ENCODE measurements around the gene TMBIM1. TPM values are rescaled to one million over a fixed set of nuclear protein-coding genes. Genes with fewer than 3 reads are reported as not detected.

The TMBIM1 gene
- total and polyA plus RNA-seq, 2 experiments from 2014 or later, result 18.8 to 25.9 TPM

DNA sequence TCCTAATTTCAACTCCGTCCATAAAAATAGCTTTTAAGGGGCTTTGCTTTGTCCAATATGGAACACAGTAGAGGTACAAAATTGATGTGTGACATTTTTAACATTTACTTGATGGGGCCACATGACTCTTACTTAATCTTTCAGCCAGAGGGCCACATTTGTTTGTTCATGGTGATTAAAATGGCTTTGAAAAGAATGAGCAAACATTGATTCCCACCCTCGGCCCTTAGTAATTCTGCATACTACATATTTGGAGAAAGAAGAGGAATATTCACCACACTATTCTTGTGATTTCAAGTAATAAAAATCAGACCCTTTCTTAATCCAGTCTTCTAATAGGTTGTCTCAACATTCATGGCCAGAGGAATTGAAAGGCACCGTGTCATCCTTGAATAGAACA, 57.8 kb downstream of the TMBIM1 start:
- Histone ChIP-seq H3K4me1 (ENCODE audit: low read depth) (peaks cover 5% of the 10 kb centered on the region), H3K9me3 (ENCODE audit: low read depth) (no peaks in the 10 kb centered on the region), H3K4me3 (no peak overlapping the region), H3K27ac (no peak overlapping the region), H3K36me3 (peaks cover 68% of the 10 kb centered on the region), H3K27me3 (no peaks in the 10 kb centered on the region)
- TF ChIP-seq, protein P1, sequence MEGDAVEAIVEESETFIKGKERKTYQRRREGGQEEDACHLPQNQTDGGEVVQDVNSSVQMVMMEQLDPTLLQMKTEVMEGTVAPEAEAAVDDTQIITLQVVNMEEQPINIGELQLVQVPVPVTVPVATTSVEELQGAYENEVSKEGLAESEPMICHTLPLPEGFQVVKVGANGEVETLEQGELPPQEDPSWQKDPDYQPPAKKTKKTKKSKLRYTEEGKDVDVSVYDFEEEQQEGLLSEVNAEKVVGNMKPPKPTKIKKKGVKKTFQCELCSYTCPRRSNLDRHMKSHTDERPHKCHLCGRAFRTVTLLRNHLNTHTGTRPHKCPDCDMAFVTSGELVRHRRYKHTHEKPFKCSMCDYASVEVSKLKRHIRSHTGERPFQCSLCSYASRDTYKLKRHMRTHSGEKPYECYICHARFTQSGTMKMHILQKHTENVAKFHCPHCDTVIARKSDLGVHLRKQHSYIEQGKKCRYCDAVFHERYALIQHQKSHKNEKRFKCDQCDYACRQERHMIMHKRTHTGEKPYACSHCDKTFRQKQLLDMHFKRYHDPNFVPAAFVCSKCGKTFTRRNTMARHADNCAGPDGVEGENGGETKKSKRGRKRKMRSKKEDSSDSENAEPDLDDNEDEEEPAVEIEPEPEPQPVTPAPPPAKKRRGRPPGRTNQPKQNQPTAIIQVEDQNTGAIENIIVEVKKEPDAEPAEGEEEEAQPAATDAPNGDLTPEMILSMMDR (IDR thresholded peaks at IDR 0.05; ENCODE audit: low read depth, low read length), result no peak
- DNase-seq (ENCODE audit: low read depth in 1 of 2, low spot score in 1 of 2), result no peak

DNA sequence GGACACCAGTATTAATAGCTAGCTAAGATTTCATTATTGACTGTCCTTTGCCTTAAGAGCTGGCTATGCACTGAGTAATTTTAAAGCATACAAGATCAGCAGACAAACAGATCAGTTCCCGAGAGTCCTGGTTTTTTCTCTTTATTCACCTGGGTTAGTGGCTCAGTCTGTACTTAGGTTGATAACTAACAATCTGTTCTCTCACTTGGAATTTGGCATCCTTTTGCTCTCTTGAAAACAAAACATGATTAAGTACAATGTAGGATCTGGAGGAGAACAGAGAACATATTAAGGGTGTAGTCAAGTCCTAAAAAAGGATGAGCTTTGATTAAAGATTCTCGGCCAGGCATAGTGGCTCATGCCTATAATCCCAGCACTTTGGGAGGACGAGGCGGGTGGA, 58.8 kb downstream of the TMBIM1 start:
- Histone ChIP-seq H3K36me3 (peaks cover 63% of the 10 kb centered on the region), H3K4me1 (ENCODE audit: low read depth) (peaks cover 15% of the 10 kb centered on the region)

DNA sequence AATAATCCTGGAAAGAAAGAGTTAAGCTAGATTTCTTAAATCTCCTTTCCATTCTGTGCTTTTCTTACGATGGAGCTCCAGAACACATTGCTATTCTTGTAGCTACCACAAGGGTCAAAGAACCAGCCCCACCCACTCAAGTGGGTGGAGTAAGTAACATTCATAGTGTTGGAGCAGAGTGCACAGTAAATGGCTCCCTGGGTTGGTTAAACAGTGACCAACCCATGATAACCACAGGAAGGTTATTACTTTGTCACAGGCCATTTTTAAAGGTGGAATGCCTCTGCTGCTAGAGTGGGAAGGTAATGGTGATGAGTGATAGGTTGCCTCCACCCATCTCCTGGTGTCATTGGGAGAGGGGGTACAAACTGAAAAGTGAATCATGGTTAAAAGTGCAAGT, 61.4 kb downstream of the TMBIM1 start:
- Histone ChIP-seq H3K4me3 (no peak overlapping the region), H3K4me1 (ENCODE audit: low read depth) (peaks cover 18% of the 10 kb centered on the region), H3K27ac (peak overlapping the region; percentile 41), H3K36me3 (peaks cover 56% of the 10 kb centered on the region), H3K27me3 (no peaks in the 10 kb centered on the region), H3K9me3 (ENCODE audit: low read depth) (no peaks in the 10 kb centered on the region)
- TF ChIP-seq, protein P1 (IDR thresholded peaks at IDR 0.05; ENCODE audit: low read depth, low read length), result peak; percentile 33
- DNase-seq (ENCODE audit: low read depth in 1 of 2, low spot score in 1 of 2), result peak in 1 of 2 donors; percentile 46

More for the DNA sequence above, 58.8 kb downstream of the TMBIM1 start:
- Histone ChIP-seq H3K27me3 (no peaks in the 10 kb centered on the region), H3K9me3 (ENCODE audit: low read depth) (no peaks in the 10 kb centered on the region), H3K4me3 (no peak overlapping the region), H3K27ac (no peak overlapping the region)
- TF ChIP-seq, protein P1 (IDR thresholded peaks at IDR 0.05; ENCODE audit: low read depth, low read length), result no peak
- no peak for DNase-seq (ENCODE audit: low read depth in 1 of 2, low spot score in 1 of 2)

DNA sequence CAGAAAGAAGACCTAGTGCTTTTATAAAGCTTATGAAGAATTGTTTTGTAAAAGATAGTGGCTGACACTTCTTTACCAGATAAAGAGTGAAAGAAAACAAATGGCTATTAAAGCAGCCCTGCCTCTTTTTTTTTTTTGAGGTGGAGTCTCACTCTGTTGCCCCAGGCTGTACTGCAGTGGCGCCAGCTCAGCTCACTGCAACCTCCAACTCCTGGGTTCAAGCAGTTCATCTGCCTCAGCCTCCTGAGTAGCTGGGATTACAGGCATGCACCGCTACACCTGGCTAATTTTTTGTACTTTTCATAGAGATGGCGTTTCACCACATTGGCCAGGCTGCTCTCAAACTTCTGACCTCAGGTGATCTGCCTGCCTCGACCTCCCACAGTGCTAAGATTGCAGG, 62.5 kb downstream of the TMBIM1 start:
- Histone ChIP-seq H3K36me3 (peaks cover 49% of the 10 kb centered on the region), H3K27ac (peak overlapping the region; percentile 90), H3K4me1 (ENCODE audit: low read depth) (peaks cover 18% of the 10 kb centered on the region), H3K27me3 (no peaks in the 10 kb centered on the region), H3K4me3 (no peak overlapping the region), H3K9me3 (ENCODE audit: low read depth) (no peaks in the 10 kb centered on the region)
- TF ChIP-seq, protein P1 (IDR thresholded peaks at IDR 0.05; ENCODE audit: low read depth, low read length), result no peak
- DNase-seq (ENCODE audit: low read depth in 1 of 2, low spot score in 1 of 2), result peak in 1 of 2 donors; percentile 50

- TF ChIP-seq, protein P1 (IDR thresholded peaks at IDR 0.05; ENCODE audit: low read depth, low read length), result no peak
- Histone ChIP-seq H3K27me3 (no peaks in the 10 kb centered on the region), H3K27ac (peak overlapping the region; percentile 90), H3K9me3 (ENCODE audit: low read depth) (no peaks in the 10 kb centered on the region), H3K4me1 (ENCODE audit: low read depth) (peaks cover 18% of the 10 kb centered on the region), H3K36me3 (peaks cover 47% of the 10 kb centered on the region), H3K4me3 (no peak overlapping the region)
- peak; percentile 17 to 90 for DNase-seq (ENCODE audit: low read depth in 1 of 2, low spot score in 1 of 2)
These were observed 63.1 kb downstream of the TMBIM1 start for GRCh38 chr2:218229239-218229638.
